CD8-positive, alpha-beta memory T cell (primary cell): Measurements from ENCODE around the gene SYT9. TPM values are rescaled to one million over a fixed set of nuclear protein-coding genes. Genes with fewer than 3 reads are reported as not detected.
A peak's percentile ranks its signal among the peaks of the same experiment; 100 is the strongest.

Experiments
- CTCF ChIA-PET: fragments of 350-600 bp; sonication (Branson Sonifier 250); formaldehyde crosslinking; loops from one replicate; lab custom pipeline; 2021; ENCODE audit warnings: antibody characterized with exemption; lab: Charles Lee
- POLR2A ChIA-PET: fragments of 350-600 bp; sonication (Branson Sonifier 250); formaldehyde crosslinking; loops from one replicate; lab custom pipeline; 2021; ENCODE audit warnings: antibody characterized with exemption; lab: Charles Lee
- DNase-seq, 5 donors: peaks; one replicate each; pipeline versions ENCODE4 v3.0.0 to v3.0.0-alpha.2; 2020 to 2022; ENCODE audit warnings: mixed read lengths in 1 of 5
- H3K27ac ChIP-seq: one replicate; pipeline ENCODE4 v1.7.0; 2013; ENCODE audit warnings: low read depth, mild to moderate bottlenecking, low read length, moderate library complexity
- H3K27me3 ChIP-seq: 2 replicates; pipeline ENCODE4 v1.7.0; 2013; ENCODE audit warnings: low read length, mild to moderate bottlenecking; ENCODE audit not compliant: insufficient read depth, poor library complexity, severe bottlenecking
- H3K36me3 ChIP-seq: 2 replicates; pipeline ENCODE4 v1.7.0; 2013; ENCODE audit warnings: mild to moderate bottlenecking, low read length, moderate library complexity; ENCODE audit not compliant: insufficient read depth
- H3K4me1 ChIP-seq: 2 replicates; pipeline ENCODE4 v1.7.0; 2013; ENCODE audit warnings: mild to moderate bottlenecking, low read length, moderate library complexity; ENCODE audit not compliant: insufficient read depth
- H3K4me3 ChIP-seq: 2 replicates; pipeline ENCODE4 v1.7.0; 2013; ENCODE audit warnings: mild to moderate bottlenecking, low read length
- H3K9me3 ChIP-seq: 2 replicates; pipeline ENCODE4 v1.7.0; 2013; ENCODE audit warnings: mild to moderate bottlenecking, low read length
- H3K27ac Mint-ChIP-seq, 8 donors: one replicate each; pipeline ENCODE4 v1.8.0; 2020 to 2021; ENCODE audit warnings: mixed read lengths in 8 of 8, mild to moderate bottlenecking in 6 of 8, inconsistent platforms in 3 of 8, moderate library complexity in 3 of 8
- H3K27me3 Mint-ChIP-seq, 2 donors: one replicate each; pipeline ENCODE4 v1.8.0; 2020 to 2021; ENCODE audit warnings: mixed read lengths in 2 of 2, mild to moderate bottlenecking in 1 of 2, moderate library complexity in 1 of 2
- H3K36me3 Mint-ChIP-seq, 3 donors: one replicate each; pipeline ENCODE4 v1.8.0; 2020 to 2021; ENCODE audit warnings: mixed read lengths in 3 of 3, inconsistent platforms in 1 of 3, mild to moderate bottlenecking in 1 of 3
- H3K4me1 Mint-ChIP-seq, 3 donors: one replicate each; pipeline ENCODE4 v1.8.0; 2020 to 2021; ENCODE audit warnings: mixed read lengths in 3 of 3, inconsistent platforms in 1 of 3, mild to moderate bottlenecking in 1 of 3
- H3K4me3 Mint-ChIP-seq, 7 donors: one replicate each; pipeline ENCODE4 v1.8.0; 2020 to 2021; ENCODE audit warnings: mixed read lengths in 7 of 7, mild to moderate bottlenecking in 6 of 7, moderate library complexity in 4 of 7, inconsistent platforms in 2 of 7
- H3K9me3 Mint-ChIP-seq, 5 donors: one replicate each; pipeline ENCODE4 v1.8.0; 2020 to 2022; ENCODE audit warnings: mixed read lengths in 5 of 5, mild to moderate bottlenecking in 3 of 5, moderate library complexity in 2 of 5, inconsistent platforms in 1 of 5
- polyA plus RNA-seq: library from polyadenylated mRNA; unstranded; fragments of 300-500 nt; fragmentation: Illumina TruSeq; gene quantifications from one replicate; pipeline ENCODE4 v1.2.3, GENCODE V29; 2021
- total RNA-seq, 2 experiments: library from RNA; stranded (reverse); gene quantifications; one replicate each; pipeline ENCODE4 v1.2.3, GENCODE V29; 2021

Gene SYT9
- total and polyA plus RNA-seq, 3 experiments from 2014 or later, result not detected

DNA sequence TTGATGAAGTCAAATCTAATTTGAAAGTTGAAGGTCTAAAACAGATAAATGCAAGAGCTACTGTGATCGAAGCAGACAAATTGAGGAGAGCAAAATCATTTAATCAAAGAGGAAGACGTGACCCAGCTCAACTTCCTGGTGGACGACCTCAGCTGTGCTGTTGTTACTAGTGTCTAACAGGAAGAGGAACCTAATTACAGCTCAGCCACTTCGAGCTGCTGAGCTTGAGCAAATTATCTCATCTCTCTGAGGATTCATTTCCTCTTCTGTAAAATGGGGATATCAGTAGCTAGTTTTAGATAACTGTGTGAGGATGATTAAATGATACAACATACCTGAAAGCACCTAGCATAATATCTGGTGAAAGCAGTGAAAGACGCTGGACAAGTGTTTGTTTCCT lies 185.0 kb downstream of the SYT9 start:
- peak overlapping the region in 7 of 8 donors; percentile 2 to 93 (median 83) for H3K27ac Mint-ChIP-seq
- H3K27me3 ChIP-seq, result no peaks in the 10 kb centered on the region
- H3K27ac ChIP-seq, result no peak overlapping the region
- ChIA-PET CTCF (no interaction called here), POLR2A (no interaction called here)
- H3K27me3 Mint-ChIP-seq, result peaks cover 0 to 1% of the 10 kb centered on the region in 2 donors
- H3K4me3 Mint-ChIP-seq, result peak overlapping the region in 6 of 7 donors; percentile 37 to 77 (median 65)
- no peaks in the 10 kb centered on the region for H3K36me3 Mint-ChIP-seq
- no peaks in the 10 kb centered on the region for H3K36me3 ChIP-seq
- H3K4me1 ChIP-seq, result peaks cover 12% of the 10 kb centered on the region
- DNase-seq, result peak in 2 of 5 donors; percentile 3 to 15
- peak overlapping the region; percentile 4 for H3K4me3 ChIP-seq
- H3K4me1 Mint-ChIP-seq, result peaks cover 17 to 25% (median 22%) of the 10 kb centered on the region in 3 donors
- H3K9me3 Mint-ChIP-seq, result no peaks in the 10 kb centered on the region
- H3K9me3 ChIP-seq, result no peaks in the 10 kb centered on the region

GRCh38 chr11:7437696-7438095 lies 186.0 kb downstream of the SYT9 start:
- DNase-seq, result no peak
- Mint-ChIP-seq H3K4me3 (peak overlapping the region in 1 of 7 donors; percentile 5), H3K36me3 (no peaks in the 10 kb centered on the region), H3K27ac (peak overlapping the region in 3 of 8 donors; percentile 8 to 78 (median 52)), H3K4me1 (peaks cover 17 to 25% (median 22%) of the 10 kb centered on the region in 3 donors), H3K9me3 (no peaks in the 10 kb centered on the region), H3K27me3 (peaks cover 0 to 1% of the 10 kb centered on the region in 2 donors)
- H3K9me3 ChIP-seq, result no peaks in the 10 kb centered on the region
- ChIA-PET CTCF (no interaction called here), POLR2A (no interaction called here)
- H3K4me3 ChIP-seq, result no peak overlapping the region
- peaks cover 12% of the 10 kb centered on the region for H3K4me1 ChIP-seq
- H3K36me3 ChIP-seq, result no peaks in the 10 kb centered on the region
- H3K27ac ChIP-seq, result no peak overlapping the region
- H3K27me3 ChIP-seq, result no peaks in the 10 kb centered on the region

DNA sequence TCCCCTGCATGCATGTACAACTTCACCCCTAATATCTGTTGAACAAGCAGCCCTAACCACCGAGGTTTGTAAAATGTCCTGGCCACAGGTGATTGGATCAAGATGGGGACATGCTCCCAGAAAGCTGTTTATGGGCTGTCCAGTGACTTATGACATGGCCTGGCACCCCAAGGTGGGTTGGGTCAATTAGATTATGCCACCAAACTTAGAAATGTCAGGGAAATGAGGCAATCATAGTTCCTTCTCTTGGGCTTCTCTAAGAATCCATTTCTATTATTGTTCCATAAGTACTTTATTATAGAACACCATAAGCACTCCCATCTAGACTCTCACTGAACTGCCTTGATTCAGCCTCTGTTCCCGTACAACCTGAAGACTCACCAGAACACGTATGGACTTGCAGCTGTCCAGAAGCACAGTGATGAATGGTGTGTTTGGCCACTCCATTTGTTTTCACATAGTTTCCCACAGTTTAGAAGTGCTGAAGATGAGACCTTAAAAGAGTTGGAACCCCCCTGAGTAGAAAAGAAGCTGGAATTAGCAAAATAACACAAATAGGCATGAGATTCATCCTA lies 188.1 kb downstream of the SYT9 start:
- POLR2A ChIA-PET, result no interaction called here
- Mint-ChIP-seq H3K36me3 (no peaks in the 10 kb centered on the region), H3K4me3 (no peak overlapping the region)

DNA sequence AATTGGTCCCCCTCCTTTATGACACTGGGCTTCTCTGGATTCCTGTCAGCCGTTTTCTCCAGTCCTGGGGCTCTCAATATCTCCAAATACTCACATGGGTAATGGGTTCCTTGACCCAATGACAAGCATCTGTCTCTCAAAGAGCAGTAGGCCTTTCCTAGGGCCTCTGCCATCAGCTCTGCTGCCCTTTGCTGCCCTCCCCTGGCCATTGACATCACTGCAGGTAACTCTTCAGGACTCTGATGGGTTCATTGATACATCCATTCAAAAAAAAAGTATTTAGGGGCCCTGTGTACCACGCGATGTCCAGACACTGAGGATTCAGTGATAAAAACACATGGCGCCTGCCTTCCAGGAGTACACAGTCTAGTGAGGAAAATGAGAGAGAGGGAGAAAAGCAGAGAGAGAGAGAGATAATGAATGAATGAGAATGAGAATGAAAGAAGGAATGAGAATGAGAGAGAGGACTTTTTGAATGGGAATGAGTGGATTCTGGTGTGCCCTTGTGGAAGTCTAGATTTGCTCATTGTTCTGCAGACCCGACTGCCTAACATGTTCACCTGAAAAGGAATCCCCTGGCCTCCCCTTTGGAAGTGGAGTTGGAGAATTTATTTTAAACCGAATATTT lies 191.0 kb downstream of the SYT9 start:
- Histone ChIP-seq H3K27ac (no peak overlapping the region), H3K9me3 (no peaks in the 10 kb centered on the region), H3K27me3 (no peaks in the 10 kb centered on the region), H3K36me3 (no peaks in the 10 kb centered on the region), H3K4me3 (no peak overlapping the region), H3K4me1 (no peaks in the 10 kb centered on the region)
- ChIA-PET POLR2A (no interaction called here), CTCF (interaction anchor here (0.6 to 4.1 kb wide), 18 partner anchors 8 to 630 kb away, joined by 3 to 17 read pairs (median 4); no protein-coding TSS in a partner anchor)
- no peak overlapping the region for H3K27ac Mint-ChIP-seq
- H3K36me3 Mint-ChIP-seq, result no peaks in the 10 kb centered on the region
- DNase-seq, result peak; percentile 41 to 71 (median 48)
- H3K9me3 Mint-ChIP-seq, result no peaks in the 10 kb centered on the region
- H3K4me1 Mint-ChIP-seq, result peaks cover 0 to 8% (median 0%) of the 10 kb centered on the region in 3 donors
- peaks cover 8 to 10% of the 10 kb centered on the region in 2 donors for H3K27me3 Mint-ChIP-seq
- H3K4me3 Mint-ChIP-seq, result no peak overlapping the region

More for the DNA sequence above, 188.1 kb downstream of the SYT9 start:
- DNase-seq, result no peak
- H3K27me3 Mint-ChIP-seq, result peaks cover 4 to 6% of the 10 kb centered on the region in 2 donors
- Histone ChIP-seq H3K27ac (no peak overlapping the region), H3K27me3 (no peaks in the 10 kb centered on the region), H3K36me3 (no peaks in the 10 kb centered on the region), H3K4me3 (no peak overlapping the region), H3K9me3 (no peaks in the 10 kb centered on the region), H3K4me1 (peaks cover 12% of the 10 kb centered on the region)
- H3K9me3 Mint-ChIP-seq, result no peaks in the 10 kb centered on the region
- peak overlapping the region in 1 of 8 donors; percentile 21 for H3K27ac Mint-ChIP-seq
- CTCF ChIA-PET, result interaction anchor here (1.3 kb wide), 1 partner anchor 32 kb away, joined by 3 read pairs; no protein-coding TSS in a partner anchor
- H3K4me1 Mint-ChIP-seq, result peaks cover 17 to 25% (median 22%) of the 10 kb centered on the region in 3 donors

GRCh38 chr11:7444091-7444981 lies 192.6 kb downstream of the SYT9 start:
- Histone ChIP-seq H3K27ac (no peak overlapping the region), H3K4me3 (no peak overlapping the region), H3K4me1 (no peaks in the 10 kb centered on the region), H3K27me3 (no peaks in the 10 kb centered on the region), H3K36me3 (no peaks in the 10 kb centered on the region), H3K9me3 (no peaks in the 10 kb centered on the region)
- CTCF ChIA-PET, result interaction anchor here (4.1 kb wide), 1 partner anchor 10 kb away, joined by 17 read pairs; no protein-coding TSS in a partner anchor
- Mint-ChIP-seq H3K4me3 (no peak overlapping the region), H3K27ac (no peak overlapping the region), H3K9me3 (no peaks in the 10 kb centered on the region), H3K4me1 (no peaks in the 10 kb centered on the region), H3K27me3 (peaks cover 8% of the 10 kb centered on the region in 2 donors), H3K36me3 (no peaks in the 10 kb centered on the region)
- POLR2A ChIA-PET, result no interaction called here
- no peak for DNase-seq

- H3K4me1 Mint-ChIP-seq, result no peaks in the 10 kb centered on the region
These were observed 193.9 kb downstream of the SYT9 start for GRCh38 chr11:7445564-7445963.

DNA sequence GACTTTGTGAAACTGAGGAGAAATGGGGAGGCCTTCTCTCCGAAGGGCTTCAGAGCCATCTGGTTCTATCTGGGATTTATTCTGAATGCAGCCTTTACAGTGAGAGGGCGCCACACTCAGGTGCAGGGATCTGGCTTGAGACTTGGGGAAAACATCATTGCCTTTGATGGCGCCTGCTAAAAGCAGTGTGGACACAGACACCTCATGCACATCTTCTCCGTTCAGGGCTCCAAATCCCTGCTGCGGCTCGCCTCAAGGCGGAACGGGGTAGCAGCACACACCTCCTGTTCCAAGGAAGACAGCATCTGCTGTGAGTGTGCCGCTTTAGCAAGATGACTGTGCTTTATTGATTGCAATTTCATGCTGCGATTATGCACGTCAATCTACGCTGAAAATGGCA lies 196.5 kb downstream of the SYT9 start:
- CTCF ChIA-PET, result no interaction called here
- no peaks in the 10 kb centered on the region for H3K36me3 ChIP-seq
- no peaks in the 10 kb centered on the region for H3K4me1 Mint-ChIP-seq

More at GRCh38 chr11:7445564-7445963, 193.9 kb downstream of the SYT9 start:
- Mint-ChIP-seq H3K36me3 (no peaks in the 10 kb centered on the region), H3K4me3 (no peak overlapping the region), H3K9me3 (no peaks in the 10 kb centered on the region), H3K27me3 (peaks cover 8 to 11% of the 10 kb centered on the region in 2 donors), H3K27ac (no peak overlapping the region)
- no peaks in the 10 kb centered on the region for H3K9me3 ChIP-seq
- H3K27ac ChIP-seq, result no peak overlapping the region
- POLR2A ChIA-PET, result no interaction called here
- DNase-seq, result no peak
- H3K27me3 ChIP-seq, result no peaks in the 10 kb centered on the region
- no peak overlapping the region for H3K4me3 ChIP-seq
- H3K36me3 ChIP-seq, result no peaks in the 10 kb centered on the region
- H3K4me1 ChIP-seq, result no peaks in the 10 kb centered on the region
- CTCF ChIA-PET, result no interaction called here

More for the DNA sequence above, 196.5 kb downstream of the SYT9 start:
- Histone ChIP-seq H3K4me3 (no peak overlapping the region), H3K27me3 (no peaks in the 10 kb centered on the region), H3K9me3 (no peaks in the 10 kb centered on the region), H3K4me1 (no peaks in the 10 kb centered on the region), H3K27ac (no peak overlapping the region)
- Mint-ChIP-seq H3K27ac (no peak overlapping the region), H3K27me3 (peaks cover 8 to 11% of the 10 kb centered on the region in 2 donors), H3K9me3 (no peaks in the 10 kb centered on the region), H3K36me3 (no peaks in the 10 kb centered on the region), H3K4me3 (no peak overlapping the region)
- DNase-seq, result no peak
- POLR2A ChIA-PET, result no interaction called here
